ENCODE data around the gene GABRA4.

GABRA4 gene

GRCh38 chr4:46930891-46931290 is 62.5 kb downstream of the GABRA4 start:
- Histone ChIP-seq H3K4me1 (ENCODE audit: control insufficient read depth, insufficient read depth, low read length) (no peaks in the 10 kb centered on the region), H3K27ac (ENCODE audit: low read length) (no peak overlapping the region), H3K36me3 (ENCODE audit: control insufficient read depth in 2 of 2, insufficient read depth in 2 of 2, low read length in 2 of 2) (no peaks in the 10 kb centered on the region), H3K9ac (ENCODE audit: low read length in 2 of 2) (no peak overlapping the region), H3K4me3 (ENCODE audit: low read length in 2 of 2) (no peak overlapping the region), H3K9me3 (ENCODE audit: control insufficient read depth in 2 of 2, low read length in 2 of 2) (no peaks in the 10 kb centered on the region), H3K27me3 (ENCODE audit: control insufficient read depth in 1 of 2, insufficient read depth in 2 of 2, low read length in 2 of 2) (no peaks in the 10 kb centered on the region)

GRCh38 chr4:46927201-46927600 is 66.2 kb downstream of the GABRA4 start:
- no peak overlapping the region for H3K9ac ChIP-seq (ENCODE audit: low read length in 2 of 2)
- no peaks in the 10 kb centered on the region for H3K36me3 ChIP-seq (ENCODE audit: control insufficient read depth in 2 of 2, insufficient read depth in 2 of 2, low read length in 2 of 2)
- no peaks in the 10 kb centered on the region for H3K4me1 ChIP-seq (ENCODE audit: control insufficient read depth, insufficient read depth, low read length)
- no peak overlapping the region for H3K4me3 ChIP-seq (ENCODE audit: low read length in 2 of 2)
- H3K27me3 ChIP-seq (ENCODE audit: control insufficient read depth in 1 of 2, insufficient read depth in 2 of 2, low read length in 2 of 2) = no peaks in the 10 kb centered on the region
- H3K9me3 ChIP-seq (ENCODE audit: control insufficient read depth in 2 of 2, low read length in 2 of 2) = no peaks in the 10 kb centered on the region
- H3K27ac ChIP-seq (ENCODE audit: low read length) = no peak overlapping the region

- Histone ChIP-seq H3K27ac (ENCODE audit: low read length) (no peak overlapping the region), H3K4me1 (ENCODE audit: control insufficient read depth, insufficient read depth, low read length) (no peaks in the 10 kb centered on the region), H3K36me3 (ENCODE audit: control insufficient read depth in 2 of 2, insufficient read depth in 2 of 2, low read length in 2 of 2) (no peaks in the 10 kb centered on the region), H3K4me3 (ENCODE audit: low read length in 2 of 2) (no peak overlapping the region), H3K9me3 (ENCODE audit: control insufficient read depth in 2 of 2, low read length in 2 of 2) (no peaks in the 10 kb centered on the region), H3K9ac (ENCODE audit: low read length in 2 of 2) (no peak overlapping the region), H3K27me3 (ENCODE audit: control insufficient read depth in 1 of 2, insufficient read depth in 2 of 2, low read length in 2 of 2) (no peaks in the 10 kb centered on the region)
Observed at GRCh38 chr4:46924789-46925529, 68.4 kb downstream of the GABRA4 start.

- Histone ChIP-seq H3K4me3 (ENCODE audit: low read length in 2 of 2) (no peak overlapping the region), H3K36me3 (ENCODE audit: control insufficient read depth in 2 of 2, insufficient read depth in 2 of 2, low read length in 2 of 2) (no peaks in the 10 kb centered on the region)
Observed at GRCh38 chr4:46922205-46922604, 71.2 kb downstream of the GABRA4 start.

GRCh38 chr4:46909078-46909477 is 84.3 kb downstream of the GABRA4 start, which contains the start of gene COX7B2:
TSS of gene COX7B2 (minus strand) at chr4:46909245. CDS start at chr4:46735192, 174,053 bp downstream.
- H3K27ac ChIP-seq (ENCODE audit: low read length) = no peak within 1 kb of the TSS
- no peaks in the 10 kb centered on the region for H3K36me3 ChIP-seq (ENCODE audit: control insufficient read depth in 2 of 2, insufficient read depth in 2 of 2, low read length in 2 of 2)
- H3K4me3 ChIP-seq (ENCODE audit: low read length in 2 of 2) = no peak within 1 kb of the TSS
- H3K9ac ChIP-seq (ENCODE audit: low read length in 2 of 2) = no peak within 1 kb of the TSS
- H3K27me3 ChIP-seq (ENCODE audit: control insufficient read depth in 1 of 2, insufficient read depth in 2 of 2, low read length in 2 of 2) = no peaks in the 10 kb centered on the region
- H3K4me1 ChIP-seq (ENCODE audit: control insufficient read depth, insufficient read depth, low read length) = no peaks in the 10 kb centered on the region
- no peaks in the 10 kb centered on the region for H3K9me3 ChIP-seq (ENCODE audit: control insufficient read depth in 2 of 2, low read length in 2 of 2)

More at GRCh38 chr4:46922205-46922604, 71.2 kb downstream of the GABRA4 start:
- Histone ChIP-seq H3K27ac (ENCODE audit: low read length) (no peak overlapping the region), H3K9me3 (ENCODE audit: control insufficient read depth in 2 of 2, low read length in 2 of 2) (no peaks in the 10 kb centered on the region), H3K4me1 (ENCODE audit: control insufficient read depth, insufficient read depth, low read length) (no peaks in the 10 kb centered on the region), H3K9ac (ENCODE audit: low read length in 2 of 2) (no peak overlapping the region), H3K27me3 (ENCODE audit: control insufficient read depth in 1 of 2, insufficient read depth in 2 of 2, low read length in 2 of 2) (no peaks in the 10 kb centered on the region)

GRCh38 chr4:46908148-46908547 is 85.2 kb downstream of the GABRA4 start:
- Histone ChIP-seq H3K27me3 (ENCODE audit: control insufficient read depth in 1 of 2, insufficient read depth in 2 of 2, low read length in 2 of 2) (no peaks in the 10 kb centered on the region), H3K4me3 (ENCODE audit: low read length in 2 of 2) (no peak overlapping the region), H3K27ac (ENCODE audit: low read length) (no peak overlapping the region), H3K36me3 (ENCODE audit: control insufficient read depth in 2 of 2, insufficient read depth in 2 of 2, low read length in 2 of 2) (no peaks in the 10 kb centered on the region), H3K4me1 (ENCODE audit: control insufficient read depth, insufficient read depth, low read length) (no peaks in the 10 kb centered on the region), H3K9me3 (ENCODE audit: control insufficient read depth in 2 of 2, low read length in 2 of 2) (no peaks in the 10 kb centered on the region), H3K9ac (ENCODE audit: low read length in 2 of 2) (no peak overlapping the region)

- H3K27ac ChIP-seq (ENCODE audit: low read length) = no peak overlapping the region
- no peak overlapping the region for H3K4me3 ChIP-seq (ENCODE audit: low read length in 2 of 2)
- H3K9ac ChIP-seq (ENCODE audit: low read length in 2 of 2) = no peak overlapping the region
- no peaks in the 10 kb centered on the region for H3K9me3 ChIP-seq (ENCODE audit: control insufficient read depth in 2 of 2, low read length in 2 of 2)
- H3K36me3 ChIP-seq (ENCODE audit: control insufficient read depth in 2 of 2, insufficient read depth in 2 of 2, low read length in 2 of 2) = no peaks in the 10 kb centered on the region
- no peaks in the 10 kb centered on the region for H3K27me3 ChIP-seq (ENCODE audit: control insufficient read depth in 1 of 2, insufficient read depth in 2 of 2, low read length in 2 of 2)
- no peaks in the 10 kb centered on the region for H3K4me1 ChIP-seq (ENCODE audit: control insufficient read depth, insufficient read depth, low read length)
Observed at GRCh38 chr4:46900082-46900481, 93.3 kb downstream of the GABRA4 start.

GRCh38 chr4:46894826-46895225 is 98.6 kb downstream of the GABRA4 start:
- H3K27ac ChIP-seq (ENCODE audit: low read length) = no peak overlapping the region
- no peaks in the 10 kb centered on the region for H3K36me3 ChIP-seq (ENCODE audit: control insufficient read depth in 2 of 2, insufficient read depth in 2 of 2, low read length in 2 of 2)
- H3K4me1 ChIP-seq (ENCODE audit: control insufficient read depth, insufficient read depth, low read length) = no peaks in the 10 kb centered on the region
- no peaks in the 10 kb centered on the region for H3K27me3 ChIP-seq (ENCODE audit: control insufficient read depth in 1 of 2, insufficient read depth in 2 of 2, low read length in 2 of 2)
- no peak overlapping the region for H3K9ac ChIP-seq (ENCODE audit: low read length in 2 of 2)
- peaks cover 0 to 2% of the 10 kb centered on the region in 2 donors for H3K9me3 ChIP-seq (ENCODE audit: control insufficient read depth in 2 of 2, low read length in 2 of 2)
- no peak overlapping the region for H3K4me3 ChIP-seq (ENCODE audit: low read length in 2 of 2)

GRCh38 chr4:46890056-46890455 is 103.3 kb downstream of the GABRA4 start:
- Histone ChIP-seq H3K9ac (ENCODE audit: low read length in 2 of 2) (no peak overlapping the region), H3K9me3 (ENCODE audit: control insufficient read depth in 2 of 2, low read length in 2 of 2) (peaks cover 0 to 2% of the 10 kb centered on the region in 2 donors), H3K36me3 (ENCODE audit: control insufficient read depth in 2 of 2, insufficient read depth in 2 of 2, low read length in 2 of 2) (no peaks in the 10 kb centered on the region), H3K4me3 (ENCODE audit: low read length in 2 of 2) (no peak overlapping the region), H3K4me1 (ENCODE audit: control insufficient read depth, insufficient read depth, low read length) (no peaks in the 10 kb centered on the region), H3K27me3 (ENCODE audit: control insufficient read depth in 1 of 2, insufficient read depth in 2 of 2, low read length in 2 of 2) (no peaks in the 10 kb centered on the region), H3K27ac (ENCODE audit: low read length) (no peak overlapping the region)

GRCh38 chr4:46889410-46889809 is 104.0 kb downstream of the GABRA4 start:
- Histone ChIP-seq H3K36me3 (ENCODE audit: control insufficient read depth in 2 of 2, insufficient read depth in 2 of 2, low read length in 2 of 2) (no peaks in the 10 kb centered on the region), H3K9me3 (ENCODE audit: control insufficient read depth in 2 of 2, low read length in 2 of 2) (peaks cover 0 to 2% of the 10 kb centered on the region in 2 donors), H3K4me3 (ENCODE audit: low read length in 2 of 2) (no peak overlapping the region), H3K27me3 (ENCODE audit: control insufficient read depth in 1 of 2, insufficient read depth in 2 of 2, low read length in 2 of 2) (no peaks in the 10 kb centered on the region), H3K4me1 (ENCODE audit: control insufficient read depth, insufficient read depth, low read length) (no peaks in the 10 kb centered on the region), H3K9ac (ENCODE audit: low read length in 2 of 2) (no peak overlapping the region), H3K27ac (ENCODE audit: low read length) (no peak overlapping the region)

- Histone ChIP-seq H3K4me1 (ENCODE audit: control insufficient read depth, insufficient read depth, low read length) (no peaks in the 10 kb centered on the region), H3K36me3 (ENCODE audit: control insufficient read depth in 2 of 2, insufficient read depth in 2 of 2, low read length in 2 of 2) (no peaks in the 10 kb centered on the region), H3K9me3 (ENCODE audit: control insufficient read depth in 2 of 2, low read length in 2 of 2) (no peaks in the 10 kb centered on the region), H3K27ac (ENCODE audit: low read length) (no peak overlapping the region), H3K27me3 (ENCODE audit: control insufficient read depth in 1 of 2, insufficient read depth in 2 of 2, low read length in 2 of 2) (no peaks in the 10 kb centered on the region), H3K4me3 (ENCODE audit: low read length in 2 of 2) (no peak overlapping the region), H3K9ac (ENCODE audit: low read length in 2 of 2) (no peak overlapping the region)
Observed at GRCh38 chr4:46886711-46887110, 106.7 kb downstream of the GABRA4 start.
